Measurements from ENCODE around the gene SLC6A5.

DNA sequence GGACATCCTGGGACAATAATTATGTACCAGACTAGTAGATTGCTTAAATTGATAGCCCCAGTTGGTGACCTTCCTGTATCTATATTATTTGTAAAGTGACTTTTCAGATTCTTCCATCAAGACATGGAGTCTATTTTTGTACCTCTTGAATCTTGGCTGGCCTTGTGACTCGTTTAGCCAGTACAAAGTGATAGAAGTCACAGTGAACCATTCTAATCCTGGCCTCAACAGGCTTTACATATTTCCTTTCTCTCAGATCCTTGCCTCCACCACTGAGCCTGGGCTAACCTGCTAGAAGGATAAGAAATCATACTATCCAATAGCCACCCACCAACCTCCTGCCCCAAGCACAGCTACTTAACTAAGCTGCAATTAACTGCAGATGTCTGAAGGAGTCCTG lies 37.5 kb upstream of the SLC6A5 start:
- TF ChIP-seq POLR2AphosphoS5 (IDR thresholded peaks at IDR 0.05; ENCODE audit: borderline replicate concordance, low read depth, low read length) (no peak), EZH2 (IDR thresholded peaks at IDR 0.05) (no peak)

Data from SK-N-MC (cell line).